ENCODE results near the gene CDK2AP2. TPM values are rescaled to one million over a fixed set of nuclear protein-coding genes. Genes with fewer than 3 reads are reported as not detected.
A peak's percentile ranks its signal among the peaks of the same experiment; 100 is the strongest.

CDK2AP2 gene
- total and polyA plus RNA-seq, 7 donors, result 13.3 to 126 (median 32.9) TPM

DNA sequence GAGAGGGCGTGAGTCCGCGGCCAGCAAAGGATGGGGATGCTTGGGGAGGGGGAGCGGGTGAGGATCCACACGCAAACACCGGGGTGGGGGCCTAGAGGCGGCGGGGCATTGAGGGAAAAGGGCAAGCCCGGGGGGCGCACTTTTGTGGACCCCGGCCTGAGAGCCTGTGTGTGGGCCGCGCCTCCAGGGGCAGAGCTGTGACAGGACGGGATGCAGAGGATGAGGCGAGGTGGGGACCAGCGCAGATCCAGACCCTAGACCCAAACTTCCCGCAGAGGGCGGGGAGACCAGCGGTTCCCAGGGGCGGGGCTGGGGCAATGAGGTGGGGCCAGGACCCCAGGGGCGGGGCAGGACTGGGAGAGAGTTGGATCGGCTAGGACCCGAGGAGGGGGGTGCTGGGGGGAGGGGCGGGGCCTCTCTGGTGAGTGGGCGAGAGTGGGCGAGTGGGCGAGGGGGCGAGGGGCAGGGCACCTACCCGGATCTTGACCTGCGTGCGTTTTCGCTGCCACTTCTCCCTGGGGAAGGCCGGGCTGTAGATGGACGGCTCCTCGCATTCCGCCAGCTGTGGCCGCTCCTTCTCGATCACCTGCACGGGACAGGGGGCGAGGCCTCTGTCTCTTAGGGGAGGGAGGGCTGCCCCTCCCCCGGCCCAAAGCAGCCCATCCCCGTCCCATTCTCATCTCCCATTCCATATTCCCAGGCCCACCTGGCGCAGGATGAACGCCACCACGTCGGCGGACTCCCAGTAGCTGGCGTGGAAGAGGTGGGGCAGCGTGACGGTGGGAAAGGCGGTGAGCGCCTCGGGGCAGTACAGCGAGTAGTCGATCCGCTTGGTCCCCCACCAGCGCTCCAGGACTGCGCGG, 13.4 kb downstream of the CDK2AP2 start:
- Histone ChIP-seq H3K27ac (no peak overlapping the region), H3K4me3 (no peak overlapping the region), H3K9me3 (no peaks in the 10 kb centered on the region), H3K36me3 (peaks cover 0 to 41% (median 11%) of the 10 kb centered on the region in 4 donors), H3K4me1 (no peaks in the 10 kb centered on the region), H3K27me3 (no peaks in the 10 kb centered on the region)
- TF ChIP-seq EP300 (IDR thresholded peaks at IDR 0.05) (no peak), POLR2AphosphoS5 (IDR thresholded peaks at IDR 0.05) (no peak), POLR2A (IDR thresholded peaks at IDR 0.05) (no peak)
- TF ChIP-seq, protein P1, sequence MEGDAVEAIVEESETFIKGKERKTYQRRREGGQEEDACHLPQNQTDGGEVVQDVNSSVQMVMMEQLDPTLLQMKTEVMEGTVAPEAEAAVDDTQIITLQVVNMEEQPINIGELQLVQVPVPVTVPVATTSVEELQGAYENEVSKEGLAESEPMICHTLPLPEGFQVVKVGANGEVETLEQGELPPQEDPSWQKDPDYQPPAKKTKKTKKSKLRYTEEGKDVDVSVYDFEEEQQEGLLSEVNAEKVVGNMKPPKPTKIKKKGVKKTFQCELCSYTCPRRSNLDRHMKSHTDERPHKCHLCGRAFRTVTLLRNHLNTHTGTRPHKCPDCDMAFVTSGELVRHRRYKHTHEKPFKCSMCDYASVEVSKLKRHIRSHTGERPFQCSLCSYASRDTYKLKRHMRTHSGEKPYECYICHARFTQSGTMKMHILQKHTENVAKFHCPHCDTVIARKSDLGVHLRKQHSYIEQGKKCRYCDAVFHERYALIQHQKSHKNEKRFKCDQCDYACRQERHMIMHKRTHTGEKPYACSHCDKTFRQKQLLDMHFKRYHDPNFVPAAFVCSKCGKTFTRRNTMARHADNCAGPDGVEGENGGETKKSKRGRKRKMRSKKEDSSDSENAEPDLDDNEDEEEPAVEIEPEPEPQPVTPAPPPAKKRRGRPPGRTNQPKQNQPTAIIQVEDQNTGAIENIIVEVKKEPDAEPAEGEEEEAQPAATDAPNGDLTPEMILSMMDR (IDR thresholded peaks at IDR 0.05), result no peak
- intact Hi-C loops (cut with DNase I), result no loop called here
- no peak for DNase-seq
- WGBS, 2 donors, result 92 to 93% methylated on average over 59 of the region's 59 CpGs

DNA sequence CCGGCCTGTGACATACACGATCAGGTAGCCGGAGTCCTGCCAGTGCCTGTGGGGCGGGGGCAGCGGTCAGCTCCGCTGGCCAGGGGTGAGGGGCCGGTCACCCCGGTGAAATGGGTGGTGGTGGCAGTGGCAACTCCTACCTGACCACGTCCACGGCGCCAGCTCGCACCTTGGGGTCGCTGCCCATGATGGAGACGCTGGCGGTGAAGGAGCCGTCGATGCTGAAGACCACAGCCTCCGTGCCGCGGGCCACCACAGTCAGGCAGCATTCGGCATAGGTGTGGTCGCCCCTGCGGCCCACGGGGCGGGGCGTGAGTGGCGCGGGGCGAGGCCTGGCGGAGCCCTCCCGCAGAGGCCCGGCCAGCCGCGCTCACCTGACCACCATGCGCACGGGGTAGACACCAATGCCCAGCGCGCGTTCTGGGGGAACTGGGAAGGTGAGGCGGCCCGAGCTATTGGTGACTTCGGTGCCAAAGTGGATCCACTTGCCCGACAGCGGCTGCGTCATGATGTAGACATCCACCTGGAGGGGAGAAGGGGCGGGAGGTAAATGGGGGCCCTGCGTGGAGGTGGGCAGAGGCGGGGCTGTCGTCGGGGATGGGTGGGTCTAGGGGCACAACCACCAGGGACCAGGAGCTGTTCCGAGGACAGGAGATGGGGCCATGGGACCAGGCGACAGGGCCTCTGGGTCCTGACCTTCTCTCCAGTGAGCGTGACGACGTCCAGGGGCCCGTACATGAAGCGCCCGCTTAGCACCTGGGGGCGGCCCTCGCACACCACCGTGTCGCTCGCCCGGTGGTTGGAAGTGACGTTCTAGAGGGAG, 14.2 kb downstream of the CDK2AP2 start:
- TF ChIP-seq EP300 (IDR thresholded peaks at IDR 0.05), result no peak
- no peak for TF ChIP-seq POLR2AphosphoS5 (IDR thresholded peaks at IDR 0.05)
- TF ChIP-seq, protein P1 (IDR thresholded peaks at IDR 0.05), result no peak
- TF ChIP-seq POLR2A (IDR thresholded peaks at IDR 0.05), result no peak
- Histone ChIP-seq H3K9me3 (no peaks in the 10 kb centered on the region), H3K36me3 (peaks cover 5 to 49% (median 13%) of the 10 kb centered on the region in 4 donors), H3K27ac (no peak overlapping the region), H3K27me3 (no peaks in the 10 kb centered on the region), H3K4me1 (no peaks in the 10 kb centered on the region), H3K4me3 (no peak overlapping the region)
- 96% methylated on average over 65 of the region's 65 CpGs for WGBS, 2 donors
- no peak for DNase-seq
- intact Hi-C loops (cut with DNase I), result no loop called here

DNA sequence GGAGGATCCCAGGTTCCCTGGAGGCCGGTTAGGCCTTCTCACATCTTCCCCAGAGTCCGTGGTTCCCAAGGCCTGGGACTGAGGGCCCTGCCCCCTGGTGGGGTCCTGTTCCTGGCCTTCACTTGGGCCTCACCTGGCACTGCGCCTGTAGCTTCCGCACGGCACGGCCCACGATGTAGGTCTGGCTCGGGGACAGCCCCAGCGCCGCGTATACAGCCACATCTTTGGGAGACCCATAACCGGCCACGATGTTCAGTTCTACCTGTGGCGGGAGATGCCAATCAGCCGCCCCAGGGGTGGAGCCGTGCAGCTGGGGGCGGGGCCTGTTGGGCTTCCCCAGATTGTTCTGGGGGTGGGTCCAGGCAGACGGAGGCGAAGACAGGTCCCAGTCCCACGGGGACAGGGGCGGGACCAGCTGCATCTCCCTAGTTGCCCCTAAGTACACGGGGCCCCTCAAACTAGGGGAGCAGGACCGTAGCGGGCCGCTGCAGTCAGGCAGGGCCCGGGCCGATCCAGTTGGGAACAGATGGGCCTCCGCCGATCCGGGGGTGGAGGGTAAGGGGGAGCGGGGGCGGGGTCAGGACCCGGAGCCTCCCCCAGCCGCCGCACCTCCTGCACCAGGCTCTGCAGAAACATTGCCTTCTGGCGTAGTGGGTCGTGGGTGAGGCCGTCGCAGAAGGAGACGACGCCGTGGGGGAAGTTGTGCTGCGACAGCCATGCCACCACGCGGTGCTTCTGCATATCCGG, 15.0 kb downstream of the CDK2AP2 start:
- Histone ChIP-seq H3K4me1 (no peaks in the 10 kb centered on the region), H3K27me3 (no peaks in the 10 kb centered on the region), H3K9me3 (no peaks in the 10 kb centered on the region), H3K36me3 (peaks cover 5 to 55% (median 13%) of the 10 kb centered on the region in 4 donors), H3K27ac (no peak overlapping the region), H3K4me3 (no peak overlapping the region)
- DNase-seq, result peak; percentile 65
- intact Hi-C loops (cut with DNase I), result no loop called here
- WGBS, 2 donors, result 87 to 88% methylated on average over 46 of the region's 46 CpGs
- TF ChIP-seq POLR2AphosphoS5 (IDR thresholded peaks at IDR 0.05), result no peak
- TF ChIP-seq, protein P1 (IDR thresholded peaks at IDR 0.05), result no peak
- no peak for TF ChIP-seq POLR2A (IDR thresholded peaks at IDR 0.05)
- no peak for TF ChIP-seq EP300 (IDR thresholded peaks at IDR 0.05)

DNA sequence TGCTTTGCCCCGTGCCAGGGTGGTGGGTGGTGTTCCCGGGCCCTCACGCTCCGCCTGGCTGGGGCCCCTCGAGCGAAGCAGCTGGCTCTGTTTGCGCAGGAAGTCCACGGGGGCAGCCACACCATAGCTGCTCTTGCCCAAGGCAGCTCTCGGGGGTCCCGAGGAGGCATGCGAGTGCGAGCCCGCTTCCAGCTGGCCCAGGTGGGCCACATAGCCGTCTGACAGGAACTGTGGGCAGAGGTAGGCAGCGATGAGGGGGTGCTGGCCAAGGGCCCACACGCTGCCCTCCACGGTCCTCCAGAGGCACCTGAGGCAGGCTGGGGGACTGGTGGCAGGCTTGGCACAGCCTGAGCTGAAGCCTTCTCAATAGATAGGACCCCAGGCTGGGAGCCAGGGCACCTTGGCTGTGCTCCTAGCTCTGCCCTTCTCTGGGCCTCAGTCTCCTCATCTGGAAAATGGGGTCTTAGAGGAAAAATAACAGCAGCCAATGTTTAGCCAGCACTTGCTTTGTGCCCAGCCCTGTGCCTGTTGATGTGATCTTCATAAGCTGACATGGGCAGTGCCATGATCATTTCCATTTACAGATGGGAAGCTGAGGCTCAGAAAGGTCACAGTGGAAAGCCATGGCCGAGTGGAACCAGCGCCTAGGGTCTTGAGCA, 15.8 kb downstream of the CDK2AP2 start:
- WGBS, 2 donors, result 89 to 91% methylated on average over 19 of the region's 19 CpGs
- Histone ChIP-seq H3K9me3 (no peaks in the 10 kb centered on the region), H3K4me1 (no peaks in the 10 kb centered on the region), H3K36me3 (peaks cover 5 to 62% (median 13%) of the 10 kb centered on the region in 4 donors), H3K27me3 (no peaks in the 10 kb centered on the region), H3K4me3 (no peak overlapping the region), H3K27ac (no peak overlapping the region)
- no peak for DNase-seq
- TF ChIP-seq EP300 (IDR thresholded peaks at IDR 0.05), result no peak
- no peak for TF ChIP-seq POLR2AphosphoS5 (IDR thresholded peaks at IDR 0.05)
- TF ChIP-seq POLR2A (IDR thresholded peaks at IDR 0.05), result no peak
- TF ChIP-seq, protein P1 (IDR thresholded peaks at IDR 0.05), result no peak
- intact Hi-C loops (cut with DNase I), result no loop called here
